GM19043 (cell line): ENCODE results near the gene ATP5MC3.
"Not testable (repeated sequence)": the region's sequence is repeated elsewhere in the genome, so short reads cannot be mapped to it uniquely, and the experiment has no call there.

Experiments
- ATAC-seq: cut with Tn5 transposase; IDR thresholded peaks from one replicate; pipeline ENCODE4 v1.9.1; 2021; ENCODE audit warnings: low read depth; ENCODE audit not compliant: unreplicated experiment

The ATP5MC3 gene

DNA sequence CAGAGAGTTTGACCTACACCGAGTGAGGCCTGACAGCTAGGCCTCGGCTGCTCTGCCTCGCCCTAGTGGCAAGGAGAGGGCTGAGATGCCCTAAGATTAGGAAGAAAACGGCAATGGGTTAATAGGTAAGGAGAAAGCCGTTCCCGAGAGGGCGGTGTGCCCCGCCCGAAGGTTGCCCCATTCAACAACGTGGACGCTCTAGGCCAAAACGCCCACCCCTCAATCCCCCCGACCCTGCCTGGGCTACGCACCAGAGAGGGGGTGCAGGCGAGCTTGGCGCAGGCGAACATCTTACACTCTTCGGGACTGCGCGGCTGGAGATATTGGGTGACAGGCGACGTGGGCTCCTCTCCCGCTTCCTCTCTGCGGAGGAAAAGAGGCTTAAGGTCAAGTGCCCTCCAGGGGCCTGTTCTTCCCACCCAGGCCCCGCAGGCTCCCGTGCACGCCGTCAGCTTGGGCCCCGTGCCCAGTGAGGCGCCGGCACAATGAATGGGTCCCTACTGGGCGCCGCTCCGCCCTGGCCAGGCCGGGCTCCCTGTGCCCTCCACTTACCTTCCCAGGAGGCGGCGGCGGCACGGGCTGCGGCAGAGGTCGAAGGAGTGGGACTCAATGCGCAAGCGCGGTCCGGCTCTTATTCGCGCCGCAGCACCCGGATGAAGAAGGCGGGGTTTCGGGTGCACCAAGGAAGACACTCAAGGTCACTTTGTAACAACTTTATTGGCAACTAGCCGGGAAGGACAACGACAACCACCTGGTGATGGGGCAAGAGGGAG is at the start of gene ATP5MC3:
Gene ATP5MC3, minus strand, starts transcription at position 607 of the 773 bp plus-strand sequence. Its CDS starts 317 bp downstream, at position 290.
- ATAC-seq: peak; percentile 89

DNA sequence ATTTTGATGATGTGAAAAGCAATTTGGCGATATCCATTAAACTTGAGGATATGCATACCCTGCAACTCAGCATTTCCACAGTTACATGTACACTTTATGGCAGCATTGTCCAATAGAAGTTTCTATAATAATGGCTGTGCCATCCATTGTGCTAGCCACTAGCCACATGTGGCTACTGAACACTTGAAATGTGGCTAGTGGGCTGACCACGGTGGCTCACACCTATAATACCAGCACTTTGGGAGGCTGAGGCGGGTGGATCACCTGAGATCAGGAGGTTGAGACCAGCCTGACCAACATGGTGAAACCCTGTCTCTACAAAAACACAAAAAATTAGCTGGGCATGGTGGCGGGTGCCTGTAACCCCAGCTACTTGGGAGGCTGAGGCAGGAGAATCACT is 47.1 kb upstream of the ATP5MC3 start:
- not testable (repeated sequence) for ATAC-seq

DNA sequence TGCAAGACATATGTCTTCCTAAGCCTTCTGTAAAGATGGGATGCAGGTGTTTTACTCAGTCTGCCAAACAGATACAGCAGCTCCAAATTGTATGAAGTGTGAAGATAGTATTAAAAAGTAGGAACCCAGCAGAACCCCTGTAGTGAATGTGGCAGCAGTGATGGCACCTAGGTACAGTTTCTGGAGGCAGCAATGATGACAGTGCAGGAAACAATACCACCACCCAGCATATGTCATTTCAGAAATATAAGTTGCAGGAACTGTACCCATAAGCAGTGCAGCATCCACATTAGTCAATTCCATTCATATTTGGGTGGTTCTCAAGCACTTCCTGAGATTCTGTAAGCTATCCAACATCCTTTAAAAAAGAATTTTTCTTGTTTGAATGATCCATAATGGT is 46.7 kb upstream of the ATP5MC3 start:
- no peak for ATAC-seq

DNA sequence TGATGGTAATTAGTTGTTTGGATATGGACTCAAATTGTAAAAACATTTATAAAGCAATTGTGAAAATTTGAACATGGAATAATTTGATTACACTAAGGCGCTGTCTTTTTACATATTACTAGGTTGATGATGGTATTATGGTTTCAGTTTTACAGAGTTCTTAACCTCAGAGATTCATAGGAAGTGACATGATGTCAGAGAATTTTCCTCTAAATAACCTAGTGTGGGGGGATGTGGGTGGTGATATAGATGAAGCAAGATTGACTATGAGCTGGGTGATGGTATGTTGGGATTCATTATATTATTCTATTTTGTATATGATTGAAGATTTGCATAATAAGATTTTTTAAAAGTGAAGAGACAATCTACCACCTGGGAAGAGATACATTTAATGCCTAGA is 45.9 kb upstream of the ATP5MC3 start:
- no peak for ATAC-seq

DNA sequence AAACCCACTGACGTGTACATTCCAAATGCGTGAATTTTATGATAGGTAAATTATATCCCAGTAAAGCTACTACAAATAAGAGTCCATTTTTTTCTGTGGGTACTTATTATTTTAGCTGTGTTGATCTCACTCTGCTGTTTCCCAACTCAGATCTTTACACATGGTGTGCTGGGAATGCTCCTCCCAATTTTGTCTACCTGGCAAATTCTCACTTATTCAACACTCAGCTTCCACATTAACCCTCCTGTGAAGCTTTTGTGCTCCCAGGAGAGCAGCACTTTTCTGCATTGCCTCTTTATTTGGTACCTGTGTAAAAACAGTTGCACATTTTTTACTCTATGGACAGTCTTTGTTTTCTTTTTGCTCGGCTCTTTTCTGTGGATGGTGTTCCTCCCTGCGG is 38.6 kb upstream of the ATP5MC3 start:
- ATAC-seq: no peak

DNA sequence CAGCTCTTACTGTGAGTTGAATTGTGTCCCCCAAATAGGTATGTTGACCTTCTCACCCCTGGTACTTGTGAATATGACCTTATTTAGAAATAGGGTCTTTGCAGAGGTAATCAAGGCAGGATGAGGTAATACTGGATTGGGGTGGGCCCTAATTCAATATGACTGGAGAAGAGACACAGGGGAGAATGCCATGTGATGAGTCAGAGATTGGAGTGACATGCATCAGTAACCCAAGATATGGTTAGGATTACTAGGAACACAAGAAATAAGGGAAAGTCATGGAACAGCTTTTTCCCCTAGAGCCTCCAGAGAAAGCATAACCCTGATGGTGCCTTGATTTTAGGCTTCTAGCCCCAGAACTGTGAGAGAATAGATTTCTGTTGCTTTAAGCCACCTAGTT is 37.0 kb upstream of the ATP5MC3 start:
- no peak for ATAC-seq

DNA sequence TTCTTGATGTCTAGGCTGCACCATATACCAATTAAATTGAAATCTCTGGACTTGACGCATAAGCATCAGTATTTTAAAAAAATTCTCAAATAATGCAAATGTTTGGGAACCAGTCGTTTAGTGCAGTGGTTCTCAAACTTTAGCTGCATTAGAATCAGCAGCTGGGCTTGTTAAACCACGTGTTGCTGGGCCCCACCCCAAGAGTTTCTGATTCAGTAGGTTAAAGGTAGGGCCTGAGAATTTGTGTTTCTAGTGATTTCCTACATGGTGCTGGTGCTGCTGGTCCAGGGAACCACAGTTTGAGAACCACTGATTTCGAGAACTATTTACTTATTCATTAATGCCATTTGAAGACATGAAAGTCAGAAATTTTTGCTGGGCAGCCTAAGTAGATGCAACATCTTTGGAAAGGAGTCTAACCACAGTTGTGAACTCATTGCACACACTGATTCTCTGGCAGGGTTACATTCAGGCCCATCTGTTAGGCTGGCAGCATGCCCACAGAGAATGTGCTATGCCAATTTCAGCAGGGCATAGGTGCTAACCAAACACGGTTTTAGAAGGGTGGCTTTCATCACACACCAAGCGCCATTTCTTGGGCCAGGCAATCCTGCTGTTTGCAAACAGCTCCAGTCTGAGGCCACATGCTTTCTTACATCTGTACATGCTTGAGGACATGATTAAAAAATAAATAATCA is 26.4 kb upstream of the ATP5MC3 start:
- ATAC-seq: no peak

DNA sequence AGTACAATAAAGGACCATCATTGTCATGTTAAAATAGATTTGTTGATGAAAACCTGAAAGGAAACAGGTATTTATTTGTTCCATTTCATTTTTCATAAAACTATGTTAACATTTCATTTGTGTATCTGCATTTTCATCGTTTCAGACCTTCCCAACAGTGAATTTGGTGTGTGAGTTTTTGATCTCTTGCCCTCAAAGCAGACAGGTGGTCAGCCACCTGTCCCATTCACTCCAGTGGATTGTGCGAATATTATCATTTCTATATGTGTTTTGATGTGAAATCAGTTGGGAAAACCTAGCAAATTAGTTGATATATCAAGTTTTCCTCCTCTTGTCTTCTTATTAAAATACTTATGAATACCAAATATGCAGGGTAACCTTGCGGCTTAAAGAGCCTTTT is 25.4 kb upstream of the ATP5MC3 start:
- ATAC-seq: no peak

DNA sequence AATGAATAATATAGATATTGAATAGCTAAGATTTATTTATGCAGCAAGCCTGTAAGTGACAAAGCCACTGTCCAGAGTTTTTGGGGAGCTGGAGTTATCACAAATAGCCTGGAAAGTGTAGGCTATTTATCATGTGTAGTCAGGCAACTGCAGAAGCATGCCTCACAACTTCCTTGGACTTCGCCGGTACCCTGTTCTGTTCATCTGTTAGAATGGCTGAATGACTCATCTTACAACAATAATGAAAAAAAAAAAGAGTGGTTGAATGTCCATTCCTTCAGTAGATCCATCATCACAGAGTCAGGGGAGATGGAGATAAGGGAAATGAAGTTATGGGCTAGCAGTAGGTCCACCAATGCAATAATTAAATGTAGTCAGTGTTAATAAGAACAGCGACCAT is 24.0 kb upstream of the ATP5MC3 start:
- ATAC-seq: no peak

DNA sequence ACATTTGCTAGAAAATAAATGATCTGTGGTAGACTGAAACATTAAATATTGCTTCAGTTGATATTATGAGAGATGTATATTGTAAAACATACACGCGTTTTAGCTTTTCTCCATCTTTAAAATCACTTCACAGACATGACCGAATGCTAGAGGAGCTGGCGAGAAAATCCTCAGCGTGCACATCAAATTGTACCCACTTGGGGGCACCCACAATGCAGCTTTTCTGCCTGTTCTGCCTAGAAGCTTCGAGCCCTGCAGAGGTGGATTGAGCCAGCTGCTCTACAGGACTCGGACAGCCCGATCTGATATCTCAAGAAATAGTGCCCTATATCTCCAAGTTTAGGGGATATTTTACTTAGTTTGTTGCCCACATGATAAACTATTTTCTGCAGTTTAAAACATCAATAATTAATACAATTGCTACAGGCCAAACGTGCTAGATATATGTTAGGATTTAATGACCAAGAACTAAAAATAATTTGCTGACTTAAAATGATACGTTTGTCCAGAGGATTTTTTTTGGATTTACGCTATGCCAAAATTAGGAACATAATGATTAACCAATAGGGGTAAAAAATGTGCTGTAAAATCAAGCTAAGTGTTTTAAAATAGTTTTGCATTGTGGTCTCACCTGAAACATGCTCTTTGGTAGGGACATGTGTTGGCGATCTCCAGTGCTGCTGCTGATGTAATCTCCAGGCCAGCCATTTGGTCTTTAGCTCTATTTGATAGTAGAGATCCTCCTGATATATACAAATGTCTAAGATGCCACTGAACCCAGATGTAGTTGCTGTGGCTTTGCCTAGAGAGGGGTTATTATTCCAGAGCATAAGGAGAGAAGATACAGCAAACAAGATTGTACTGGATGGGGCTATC is 22.3 kb upstream of the ATP5MC3 start:
- peak; percentile 77 for ATAC-seq

DNA sequence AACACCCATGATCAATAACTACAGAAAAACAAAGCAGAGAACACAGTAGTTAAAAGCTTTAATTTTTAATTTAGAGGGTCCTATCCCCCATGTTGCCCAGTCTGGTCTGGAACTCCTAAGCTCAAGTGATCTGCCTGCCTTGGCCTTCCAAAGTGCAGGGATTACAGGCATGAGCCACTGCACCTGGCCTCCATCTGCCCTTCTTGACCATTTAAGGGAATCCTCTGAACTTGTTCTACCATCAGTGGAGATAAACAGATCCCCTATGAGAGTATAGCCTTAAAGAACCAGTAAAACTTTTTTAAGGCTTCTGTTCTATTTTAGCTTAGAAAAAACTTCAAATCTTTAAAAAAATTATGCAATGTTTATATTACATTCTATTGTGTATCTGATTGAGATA is 13.5 kb upstream of the ATP5MC3 start:
- ATAC-seq: no peak

DNA sequence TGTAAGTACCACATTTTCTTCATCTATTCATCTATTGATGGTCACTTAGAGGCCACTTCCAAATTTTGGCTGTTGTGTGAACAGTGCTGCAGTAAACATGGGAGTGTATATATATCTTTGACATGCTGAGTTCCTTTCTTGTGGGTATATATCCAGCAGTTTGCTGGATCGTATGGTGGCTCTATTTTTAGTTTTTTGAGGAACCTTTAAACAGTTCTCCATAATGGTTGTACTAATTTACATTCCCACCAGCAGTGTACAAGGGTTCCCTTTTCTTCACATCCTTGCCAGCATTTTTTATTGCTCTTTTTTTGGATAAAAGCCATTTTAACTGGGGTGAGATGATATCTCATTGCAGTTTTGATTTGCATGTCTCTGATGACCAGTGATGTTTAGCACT is 7.3 kb upstream of the ATP5MC3 start:
- no peak for ATAC-seq

DNA sequence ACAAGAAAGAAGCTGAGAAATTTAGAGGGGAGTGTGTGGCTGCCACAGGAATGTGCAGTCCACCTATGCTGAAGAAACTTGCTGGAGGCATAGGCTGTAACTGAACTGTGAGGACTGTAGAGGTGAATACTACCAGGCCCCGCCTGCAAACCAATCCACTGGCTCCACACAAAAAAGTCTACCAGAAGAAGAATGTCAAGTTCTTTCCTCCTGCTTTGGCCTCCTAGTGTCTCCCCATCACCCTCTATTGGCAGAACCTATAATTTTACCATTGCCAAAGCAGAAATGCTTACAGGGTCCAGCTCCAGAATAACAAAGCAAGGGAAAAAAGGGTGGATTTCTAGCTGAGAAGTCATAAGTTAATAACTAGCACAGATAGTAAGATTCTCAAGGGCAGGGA is 5.9 kb upstream of the ATP5MC3 start:
- peak; percentile 75 for ATAC-seq

DNA sequence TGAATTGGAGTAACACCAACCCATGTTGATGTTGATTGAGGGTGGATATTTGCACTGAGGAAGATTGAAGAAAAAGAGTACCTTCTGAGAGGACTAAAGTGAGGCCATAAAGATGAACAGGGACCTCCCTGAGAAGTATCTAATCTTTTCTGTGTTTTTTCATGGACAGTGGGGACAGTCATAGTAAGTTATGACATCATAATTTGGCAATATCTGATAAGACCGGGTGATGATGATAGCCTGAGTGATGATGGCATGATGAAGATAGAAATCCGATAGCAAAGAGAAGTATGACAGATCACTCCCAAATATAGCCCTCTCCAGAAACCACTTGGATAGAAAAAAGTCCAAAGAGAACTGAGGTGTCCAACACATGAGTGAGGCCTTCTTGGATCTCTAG is 2.2 kb upstream of the ATP5MC3 start:
- ATAC-seq: no peak

DNA sequence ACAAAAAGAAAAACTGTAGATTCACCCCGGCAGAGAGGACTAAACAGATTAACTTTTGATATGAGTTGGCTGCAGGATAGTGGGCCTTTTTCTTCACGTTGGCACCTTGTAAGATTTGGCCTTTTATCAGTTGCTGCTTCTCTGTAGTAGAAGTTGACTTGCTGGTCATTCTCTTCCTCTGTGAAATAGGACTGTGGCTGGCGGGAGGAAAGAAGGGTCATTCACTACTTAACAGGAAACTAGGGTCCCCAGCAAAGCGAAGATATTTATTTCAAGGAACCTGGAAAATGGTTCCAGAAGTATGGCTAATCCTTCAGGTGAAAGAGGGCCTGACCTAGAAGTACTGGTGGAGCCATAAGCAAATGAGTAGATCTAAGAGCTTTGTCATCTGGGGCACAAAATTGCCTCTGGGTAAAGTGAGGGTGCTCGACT is 383 bp upstream of the ATP5MC3 start:
- no peak for ATAC-seq

DNA sequence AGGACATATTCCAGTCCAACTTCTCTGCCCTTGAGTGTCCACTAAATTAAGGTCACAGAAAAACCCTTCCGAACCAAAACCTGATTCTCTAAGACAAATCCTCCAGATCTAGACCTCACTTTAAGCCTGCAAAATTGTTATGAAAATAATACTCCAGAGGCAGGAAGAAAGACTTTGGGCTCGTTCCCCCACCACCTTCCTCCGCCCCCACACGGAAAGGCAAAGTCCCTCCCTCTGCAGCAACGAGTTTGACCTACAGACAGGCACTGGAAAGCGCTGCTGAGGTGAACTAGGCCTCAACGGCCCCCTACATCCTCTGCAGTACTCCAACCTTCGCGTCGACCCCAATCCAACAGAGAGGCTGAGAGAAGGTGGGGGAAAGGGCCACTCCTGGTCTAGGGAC is 808 bp downstream of the ATP5MC3 start:
- peak; percentile 45 for ATAC-seq

DNA sequence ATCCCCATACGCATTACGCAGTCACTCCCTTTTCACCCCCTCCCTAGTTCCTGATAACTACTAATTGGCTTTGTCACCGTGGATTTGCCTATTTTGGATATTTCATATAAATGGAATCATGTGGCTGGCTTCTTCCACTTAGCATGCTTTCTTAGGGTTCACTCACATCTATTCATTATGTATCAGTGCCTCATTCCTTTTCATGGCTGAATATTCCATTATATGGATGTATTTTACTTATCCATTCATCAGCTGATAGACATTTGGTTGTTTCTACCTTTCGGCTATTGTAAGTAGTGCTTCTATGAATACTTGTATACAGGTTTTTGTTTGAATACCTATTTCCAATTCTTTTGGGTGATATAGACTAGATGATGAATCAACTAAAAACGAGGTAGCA is 4.9 kb downstream of the ATP5MC3 start:
- ATAC-seq: no peak

DNA sequence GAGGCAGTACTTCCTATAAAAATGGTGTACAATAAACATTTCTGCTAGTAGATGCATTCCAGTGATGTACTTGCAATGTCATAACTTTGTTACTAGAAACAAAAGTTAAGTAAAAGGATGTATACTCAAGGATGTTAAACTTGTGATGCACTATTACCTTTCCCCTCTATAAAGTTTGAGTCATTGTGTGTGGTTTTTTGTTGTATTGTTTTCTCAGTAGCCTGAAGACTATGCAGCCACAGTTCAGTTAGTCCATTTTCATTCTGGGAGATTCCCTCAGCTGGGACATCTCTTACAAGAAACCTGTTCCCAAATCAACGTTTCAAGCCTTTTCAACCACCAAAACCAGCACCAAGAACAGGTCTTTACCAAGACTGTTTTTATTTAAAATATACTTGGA is 5.6 kb downstream of the ATP5MC3 start:
- ATAC-seq: no peak

DNA sequence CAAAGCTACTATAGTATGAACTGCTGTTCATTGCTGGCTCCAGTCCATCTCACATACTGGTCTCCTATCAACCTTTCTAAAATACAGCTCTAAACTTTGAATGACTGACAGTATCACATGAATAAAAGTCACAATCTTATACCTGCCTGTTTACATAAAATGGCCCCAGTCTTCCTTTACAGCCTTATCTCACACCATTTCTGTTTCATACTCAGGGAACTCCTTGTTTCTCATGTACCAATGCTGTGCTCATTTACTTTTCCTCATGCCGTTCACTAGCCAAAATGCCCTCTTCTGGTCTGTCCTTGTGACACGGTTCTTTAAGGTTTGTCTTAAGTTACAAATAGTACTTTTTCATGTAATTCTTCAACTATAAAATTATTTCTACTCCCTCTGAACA is 6.2 kb downstream of the ATP5MC3 start:
- ATAC-seq: no peak

DNA sequence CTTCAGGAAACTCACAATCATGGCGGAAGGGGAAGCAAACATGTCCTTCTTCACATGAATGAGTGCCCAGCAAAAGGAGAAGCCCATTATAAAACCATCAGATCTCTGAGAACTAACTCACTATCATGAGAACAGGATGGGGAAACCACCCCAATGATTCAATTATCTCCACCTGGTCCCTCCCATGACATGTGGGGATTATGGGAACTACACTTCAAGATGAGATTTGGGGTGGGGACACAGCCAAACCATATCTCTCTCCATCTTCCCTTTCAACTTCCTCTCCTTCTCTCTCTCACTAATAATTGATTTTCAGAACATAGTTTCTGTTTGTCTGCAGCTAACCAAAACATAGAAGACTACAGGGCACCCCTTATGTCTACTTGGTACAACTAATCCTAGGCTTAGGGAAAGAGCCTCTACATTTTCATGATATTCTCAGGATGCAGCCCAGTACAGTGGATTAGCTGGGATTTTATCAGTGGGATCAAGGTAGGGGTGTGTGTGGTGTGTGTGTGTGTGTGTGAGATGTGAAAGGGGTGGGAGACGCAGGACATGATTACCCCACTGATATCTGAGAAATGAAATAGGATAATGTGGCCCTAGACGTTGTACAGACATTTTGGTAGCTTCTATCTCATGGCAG is 10.7 kb downstream of the ATP5MC3 start:
- no peak for ATAC-seq

DNA sequence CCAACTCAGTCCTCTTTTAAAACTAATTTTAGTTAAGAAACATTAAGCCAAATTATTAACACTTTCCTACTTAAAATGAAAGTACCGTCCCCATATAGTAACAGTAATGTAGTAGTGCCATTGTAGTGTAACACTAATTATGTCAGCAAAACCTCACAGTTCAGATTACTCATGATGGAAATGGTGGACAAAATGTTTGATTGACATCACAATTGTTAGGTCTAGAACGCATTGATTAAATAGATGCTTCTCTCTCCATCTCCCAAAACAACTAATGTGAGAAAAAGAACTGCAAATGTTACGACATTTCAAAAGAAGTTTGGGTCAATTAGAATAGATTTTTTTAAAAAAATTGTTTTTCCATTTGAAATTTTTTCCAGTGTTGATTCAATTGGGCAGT is 12.3 kb downstream of the ATP5MC3 start:
- ATAC-seq: no peak
